ENCODE measurements around the gene ITGA5.

The ITGA5 gene

DNA sequence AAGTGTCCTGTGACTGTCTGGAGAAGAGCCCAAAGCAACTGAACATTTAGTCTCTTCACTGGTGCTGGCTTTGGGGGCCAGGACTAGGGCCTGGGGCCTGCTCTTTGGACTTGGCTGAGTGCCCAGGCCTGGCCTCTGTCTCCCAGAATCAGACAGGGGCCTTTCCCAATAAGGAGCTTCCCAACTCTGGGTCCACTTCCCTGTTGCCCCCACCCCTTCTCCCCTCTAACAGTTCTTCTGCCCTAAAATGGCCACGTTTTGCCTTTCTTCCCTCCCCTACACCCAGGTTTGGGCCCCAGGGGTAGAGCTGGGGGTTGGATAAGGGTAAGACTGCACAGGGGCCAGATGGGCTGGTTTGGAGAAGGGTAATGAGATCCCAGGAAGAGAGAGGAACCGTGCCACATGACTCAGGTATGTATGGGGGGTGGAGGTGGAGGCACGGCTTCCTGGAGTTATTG, 10.0 kb upstream of the ITGA5 start:
- DNase-seq: no peak

DNA sequence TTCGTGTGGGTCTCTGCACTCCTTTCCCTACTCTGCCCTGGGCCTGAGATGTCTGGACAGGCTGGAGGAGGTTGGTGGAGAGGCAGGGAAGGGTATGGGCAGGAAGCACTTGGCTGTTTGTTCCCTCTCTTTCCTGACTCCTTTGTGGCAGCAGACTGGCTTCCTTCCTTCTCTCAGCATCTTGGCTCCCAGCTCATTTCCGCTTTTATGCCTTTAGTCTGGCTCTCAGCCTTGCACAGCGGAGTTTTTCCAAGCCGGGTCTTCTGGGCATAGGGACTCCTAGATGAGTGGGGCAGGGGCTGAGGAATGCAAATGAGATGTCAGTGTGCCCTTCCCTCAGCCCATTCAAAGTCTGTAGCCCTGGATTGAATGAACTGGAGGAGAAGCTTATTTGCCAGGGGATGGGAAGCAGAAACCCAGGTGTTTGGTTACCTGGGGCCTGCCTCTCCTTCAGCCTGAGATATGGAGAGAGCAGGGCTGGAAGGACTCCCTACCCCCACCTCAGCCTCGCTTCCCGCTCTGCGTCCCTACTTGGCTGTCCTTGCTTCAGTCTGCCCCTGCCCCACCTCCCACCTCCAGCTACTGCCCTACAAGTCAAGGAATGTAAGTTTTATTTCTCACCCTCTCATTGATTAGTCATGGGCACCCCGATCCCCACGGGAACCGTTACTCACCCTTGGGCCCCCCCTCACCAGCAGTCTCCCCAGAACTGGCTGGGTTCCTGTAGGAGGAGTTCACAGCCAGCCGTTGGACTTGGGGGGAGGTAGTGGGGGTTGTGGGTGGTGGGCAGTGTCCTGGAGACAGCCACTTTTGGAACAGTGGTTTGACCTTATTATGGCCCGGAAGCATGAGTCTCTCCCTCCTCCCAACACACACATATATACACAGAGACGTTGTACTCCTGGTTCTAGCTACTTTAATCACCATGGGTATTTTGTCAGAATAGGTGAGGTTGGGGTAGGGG, 9.3 kb upstream of the ITGA5 start:
- DNase-seq: no peak

DNA sequence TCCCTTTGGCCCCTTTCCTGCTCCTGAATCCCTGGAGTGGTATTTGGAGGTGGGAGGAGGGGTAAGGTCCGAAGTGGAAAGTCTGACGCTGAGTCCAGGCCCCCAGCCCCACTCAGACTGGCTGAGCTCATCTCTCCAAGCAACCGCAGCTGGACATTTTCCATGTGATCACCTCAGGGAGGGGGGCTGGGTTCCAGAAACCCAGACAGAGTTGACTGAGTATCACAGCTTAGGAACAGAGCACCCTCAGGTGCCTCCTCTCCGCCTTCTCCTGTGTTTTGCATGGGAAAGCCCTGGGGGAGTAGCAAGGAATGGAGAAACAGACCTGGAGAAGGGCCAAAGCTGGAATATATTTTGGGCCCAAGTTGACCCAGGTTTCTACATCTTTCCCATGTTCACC, 8.0 kb upstream of the ITGA5 start:
- DNase-seq: no peak

DNA sequence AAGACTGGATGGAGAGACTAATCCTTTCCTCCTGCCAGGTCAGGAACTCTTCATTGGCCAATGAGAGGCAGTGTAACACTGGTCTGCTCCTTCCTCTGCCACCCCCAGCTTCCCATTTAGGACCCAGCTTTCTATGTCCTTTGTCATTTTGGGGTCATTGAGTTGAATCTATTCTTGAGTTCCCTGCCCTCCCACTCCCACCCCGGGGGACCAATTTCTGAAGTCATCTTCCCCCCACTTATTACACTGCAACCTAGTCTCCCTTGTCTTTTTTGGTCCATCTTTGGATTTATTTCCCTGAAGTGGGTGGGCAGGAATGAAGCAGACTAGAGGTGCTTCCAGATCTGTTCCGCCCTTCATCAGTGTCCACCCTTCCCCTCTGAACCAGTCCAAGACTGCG, 7.6 kb upstream of the ITGA5 start:
- no peak for DNase-seq

DNA sequence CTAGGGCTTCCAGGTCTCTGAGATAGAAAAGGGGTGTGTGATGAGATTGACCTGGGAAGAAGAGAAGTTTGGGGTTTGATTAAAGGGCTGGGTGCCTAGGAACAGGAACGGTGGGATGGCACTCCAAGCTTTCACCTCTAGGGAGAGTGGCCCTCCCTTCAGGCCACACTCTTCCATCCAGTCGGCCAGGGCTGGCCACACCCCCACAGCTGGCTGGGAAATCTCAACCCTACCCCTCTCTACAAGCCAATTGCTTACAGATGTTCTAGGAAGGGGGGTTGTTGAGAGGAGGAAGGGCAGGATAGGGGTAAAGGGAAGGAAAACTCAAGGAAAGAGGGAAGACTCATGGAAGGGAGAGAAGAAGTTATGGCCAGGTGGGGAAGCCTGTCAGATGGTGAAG, 6.6 kb upstream of the ITGA5 start:
- DNase-seq: no peak

DNA sequence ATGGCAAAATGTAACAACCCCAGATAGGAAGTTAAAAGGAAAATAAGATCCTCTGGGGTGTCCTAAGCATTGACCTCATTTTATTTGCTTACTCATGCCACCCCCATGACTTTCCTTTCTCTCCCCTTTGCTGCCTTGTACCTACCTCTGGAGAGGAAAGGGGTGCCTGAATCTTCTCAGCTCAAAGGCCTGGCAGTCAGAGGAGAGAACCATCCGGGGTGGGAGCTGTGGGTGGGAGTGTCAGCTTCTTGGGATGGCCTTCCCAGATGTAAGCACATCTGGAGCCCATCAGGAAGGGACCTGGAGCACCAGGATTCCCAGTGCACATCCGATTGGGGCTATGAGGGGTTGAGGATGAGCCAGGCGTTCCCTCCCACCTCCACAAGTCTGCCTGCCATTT, 5.2 kb upstream of the ITGA5 start:
- no peak for DNase-seq

DNA sequence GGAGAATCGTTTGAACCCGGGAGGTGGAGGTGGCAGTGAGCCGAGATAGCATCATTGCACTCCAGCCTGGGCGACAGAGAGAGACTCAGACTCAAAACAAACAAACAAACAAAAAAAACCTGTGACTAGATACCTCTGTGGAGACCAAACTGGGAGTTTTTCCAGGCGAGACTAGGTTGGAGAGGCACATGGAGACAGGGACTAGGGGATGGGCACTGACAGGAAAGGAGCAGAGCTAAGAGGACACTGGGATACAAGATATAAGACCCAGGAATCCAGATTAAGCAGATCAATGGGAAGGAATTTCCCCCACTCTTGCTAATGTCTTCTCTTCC, 4.7 kb upstream of the ITGA5 start:
- no peak for DNase-seq

DNA sequence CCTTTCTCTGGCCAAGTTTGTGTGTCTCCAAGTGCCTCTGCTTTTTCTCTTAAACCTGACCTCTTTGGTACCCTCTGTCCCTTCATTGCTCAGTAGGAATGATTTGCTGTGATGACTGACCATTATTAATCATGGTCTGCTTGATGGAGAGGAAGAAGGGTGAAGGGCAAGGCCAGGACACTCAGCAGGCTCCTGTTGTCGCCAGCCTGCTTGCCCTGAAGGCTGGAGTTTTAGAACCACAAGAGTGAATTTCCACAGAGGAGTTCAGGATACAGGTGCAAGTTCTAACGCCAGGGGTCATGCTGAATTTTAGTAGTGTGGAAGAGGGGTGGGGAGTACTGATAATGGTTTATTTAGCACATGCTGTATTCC, 2.8 kb upstream of the ITGA5 start:
- DNase-seq: no peak

DNA sequence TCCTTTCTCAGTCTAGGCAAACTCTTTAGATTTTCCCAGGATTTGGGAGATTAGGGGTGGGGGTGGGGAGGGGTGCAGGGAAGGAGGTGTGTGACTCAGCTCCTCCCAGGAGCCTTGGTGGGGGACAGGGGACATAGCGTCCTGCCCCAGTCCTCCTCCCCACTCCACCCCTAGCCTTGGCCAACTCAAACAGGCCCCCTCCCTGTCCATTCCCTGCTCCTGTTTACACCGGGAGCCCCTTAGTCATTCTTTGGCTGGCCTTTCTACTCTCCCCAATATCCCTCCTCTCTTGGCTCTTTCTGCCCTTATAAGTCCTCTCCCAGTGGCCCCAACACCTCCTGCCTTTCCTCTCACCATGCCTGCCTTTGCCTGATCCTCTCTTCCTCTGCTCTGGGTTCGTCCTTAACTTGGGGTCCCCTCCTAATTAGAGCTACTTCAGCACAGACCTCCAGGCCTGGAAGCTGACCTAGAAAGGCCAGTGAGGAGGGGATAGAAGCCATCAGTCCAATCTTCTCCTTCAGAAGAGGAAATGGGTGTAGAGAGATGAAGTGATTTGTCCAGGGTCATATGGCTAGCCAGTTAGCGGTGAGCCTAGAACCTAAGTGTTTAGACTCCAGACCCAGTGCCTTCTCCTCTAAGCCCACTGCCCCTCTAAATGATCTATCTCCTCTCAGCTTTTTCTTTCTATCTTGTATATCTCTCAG, 2.3 kb upstream of the ITGA5 start:
- DNase-seq: no peak

DNA sequence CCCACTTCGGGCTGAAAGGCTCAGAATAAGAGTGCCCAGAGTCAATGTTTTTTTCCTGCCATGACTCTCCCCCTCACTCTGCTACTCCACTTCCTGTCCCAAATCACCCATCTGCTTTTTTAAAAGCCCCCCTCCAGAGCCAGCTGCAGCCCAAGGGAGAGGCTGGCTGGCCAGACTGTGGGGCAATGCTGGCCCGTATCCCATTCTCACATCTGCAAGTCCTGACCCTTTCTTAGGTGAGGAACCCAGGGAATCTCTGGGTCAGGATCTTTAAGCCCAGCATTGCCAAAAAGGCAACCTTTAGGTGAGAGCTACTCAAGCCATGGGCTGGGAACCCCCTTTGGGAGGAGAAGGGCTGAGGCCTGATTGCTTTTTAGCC, 1.7 kb upstream of the ITGA5 start:
- no peak for DNase-seq

DNA sequence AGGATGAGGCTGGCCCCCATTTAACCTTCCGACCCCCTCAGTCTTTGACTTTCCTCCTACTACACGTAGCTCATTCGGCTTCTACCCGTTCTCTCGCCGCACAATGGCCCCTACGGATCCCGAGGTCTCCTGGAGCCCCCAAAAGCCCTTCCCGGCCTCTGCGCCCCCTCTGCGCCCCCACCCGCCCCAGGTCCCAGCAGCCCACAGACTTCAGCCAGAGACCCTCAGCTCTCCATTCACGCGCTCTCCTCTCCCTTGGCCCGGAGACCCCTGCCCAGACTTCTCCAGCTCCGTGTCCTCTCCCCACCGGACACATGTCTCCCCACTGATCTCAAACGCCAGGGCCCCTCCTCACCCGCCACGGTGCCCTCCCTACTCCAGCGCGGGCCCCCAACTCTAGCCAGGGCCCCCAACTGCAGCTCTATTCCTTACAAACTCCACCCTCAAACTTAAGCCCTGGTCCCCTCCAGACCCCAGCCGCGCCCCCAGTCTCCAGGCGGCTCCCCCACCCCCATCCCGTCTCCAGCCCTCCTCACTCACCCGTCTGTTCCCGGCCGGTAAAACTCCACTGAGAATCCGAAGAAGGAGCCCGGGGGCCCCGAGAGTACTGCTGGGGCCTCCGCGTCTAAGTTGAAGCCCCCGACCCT, 502 bp downstream of the ITGA5 start:
- no peak for DNase-seq

DNA sequence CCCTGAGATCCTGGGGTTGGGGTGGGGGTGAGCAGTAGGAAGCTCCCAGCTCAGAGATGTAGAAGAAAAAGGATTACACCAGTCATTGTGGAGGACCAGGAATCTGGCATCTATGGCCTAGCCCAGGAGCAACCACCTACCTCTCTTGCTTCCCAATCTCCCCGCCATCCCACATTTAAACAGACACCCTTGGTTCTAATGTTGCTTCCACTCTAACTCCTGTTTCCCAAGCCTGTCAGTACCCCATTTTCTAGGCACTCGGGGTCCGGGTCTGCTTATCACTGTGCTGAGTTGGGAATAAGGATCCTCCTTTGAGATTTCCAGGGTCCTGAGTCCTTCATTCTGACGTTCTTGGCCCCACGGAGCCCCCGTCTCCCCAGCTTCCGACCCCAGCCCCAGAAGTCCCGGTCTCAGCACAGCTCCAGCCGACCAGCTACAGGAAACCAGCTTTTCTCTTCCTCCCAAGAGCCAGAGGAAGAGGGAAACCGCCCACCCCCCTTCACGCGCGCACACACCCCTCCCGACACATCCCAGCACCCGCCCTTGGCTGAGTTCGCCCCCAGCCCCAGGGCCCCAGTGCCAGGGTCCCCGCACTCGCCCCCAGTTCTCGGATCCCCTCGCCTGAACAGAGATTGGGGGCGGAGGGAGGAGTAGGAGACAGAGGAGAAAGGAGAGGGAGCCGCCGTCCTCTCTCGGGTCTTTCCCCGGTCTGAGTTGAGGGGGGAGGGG, 1.2 kb downstream of the ITGA5 start:
- no peak for DNase-seq

DNA sequence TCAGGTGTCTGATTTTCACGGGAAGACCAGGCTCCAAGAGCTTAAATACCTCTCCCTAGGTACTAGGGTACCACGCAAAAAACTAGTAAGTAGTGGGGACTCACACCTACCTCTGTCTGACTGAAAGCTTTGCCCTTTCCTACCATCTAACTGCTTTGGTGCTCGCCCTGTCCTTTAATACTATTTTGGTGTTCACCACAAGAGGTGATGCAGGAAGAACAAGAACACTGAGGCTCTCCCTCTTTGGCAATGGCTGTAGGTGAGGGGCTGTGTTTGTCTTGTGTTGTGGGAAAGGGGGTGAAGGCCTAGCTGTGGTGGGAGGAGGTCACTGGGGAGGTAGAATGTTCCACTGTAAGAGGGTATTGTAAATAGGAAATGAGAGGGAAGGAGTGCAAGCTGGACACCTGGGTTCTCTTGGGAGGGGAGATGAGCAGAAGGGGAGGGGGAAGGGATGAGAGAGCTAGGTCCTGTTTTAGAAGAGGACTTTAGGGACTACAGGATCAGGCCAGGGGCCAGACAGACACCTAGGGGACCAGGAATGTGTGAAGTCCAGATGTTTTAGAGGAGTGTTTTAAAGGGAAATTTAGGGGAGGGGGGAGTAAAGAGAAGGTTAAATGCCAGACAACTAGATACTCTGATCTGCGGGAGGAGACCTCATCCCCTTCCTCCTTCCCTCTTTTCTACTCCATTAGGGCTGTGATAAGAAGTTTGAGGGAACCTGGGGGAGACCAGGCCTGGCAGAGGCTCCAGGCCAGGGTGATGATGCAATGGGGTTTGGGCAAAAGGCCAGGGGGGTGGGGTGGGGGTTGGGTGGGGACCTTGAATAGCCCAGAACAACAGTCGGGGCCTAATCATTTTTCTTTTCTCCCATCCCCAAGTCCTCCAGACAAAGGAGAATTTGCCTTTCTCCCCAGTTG, 2.1 kb downstream of the ITGA5 start:
- DNase-seq: no peak

DNA sequence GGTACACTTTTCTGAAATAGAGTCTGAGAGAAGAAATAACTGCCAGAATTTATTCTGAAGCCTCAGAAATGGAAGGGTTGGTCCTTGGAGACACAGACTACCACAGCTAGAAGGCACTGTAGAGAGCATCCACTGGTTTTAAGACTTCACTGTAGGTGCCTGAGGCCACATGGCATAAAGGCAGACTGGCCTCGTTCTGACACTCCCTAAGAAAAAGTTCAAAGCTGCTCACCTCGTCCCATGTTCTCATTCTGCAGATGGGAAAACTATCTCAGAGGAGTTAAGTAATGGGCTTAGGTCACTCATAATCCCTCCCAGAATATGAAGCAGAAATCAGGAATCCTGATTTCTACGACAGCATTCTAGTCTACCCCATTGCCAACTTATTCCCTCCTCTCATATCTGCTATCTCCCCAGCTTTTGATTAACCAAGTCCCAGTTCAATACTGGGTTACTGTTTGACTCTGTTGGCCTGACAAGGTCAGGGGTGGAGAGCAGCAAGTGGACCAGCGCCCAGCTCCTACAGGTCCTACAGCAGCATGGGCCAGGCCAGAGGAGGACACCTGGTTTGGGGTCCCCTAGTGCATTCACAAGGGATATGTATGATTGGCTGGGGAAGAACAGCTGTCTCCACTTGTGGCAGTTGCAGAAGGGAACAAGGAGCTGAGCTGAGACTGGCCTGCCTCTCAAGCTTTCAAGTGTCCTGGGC, 3.7 kb downstream of the ITGA5 start:
- no peak for DNase-seq

DNA sequence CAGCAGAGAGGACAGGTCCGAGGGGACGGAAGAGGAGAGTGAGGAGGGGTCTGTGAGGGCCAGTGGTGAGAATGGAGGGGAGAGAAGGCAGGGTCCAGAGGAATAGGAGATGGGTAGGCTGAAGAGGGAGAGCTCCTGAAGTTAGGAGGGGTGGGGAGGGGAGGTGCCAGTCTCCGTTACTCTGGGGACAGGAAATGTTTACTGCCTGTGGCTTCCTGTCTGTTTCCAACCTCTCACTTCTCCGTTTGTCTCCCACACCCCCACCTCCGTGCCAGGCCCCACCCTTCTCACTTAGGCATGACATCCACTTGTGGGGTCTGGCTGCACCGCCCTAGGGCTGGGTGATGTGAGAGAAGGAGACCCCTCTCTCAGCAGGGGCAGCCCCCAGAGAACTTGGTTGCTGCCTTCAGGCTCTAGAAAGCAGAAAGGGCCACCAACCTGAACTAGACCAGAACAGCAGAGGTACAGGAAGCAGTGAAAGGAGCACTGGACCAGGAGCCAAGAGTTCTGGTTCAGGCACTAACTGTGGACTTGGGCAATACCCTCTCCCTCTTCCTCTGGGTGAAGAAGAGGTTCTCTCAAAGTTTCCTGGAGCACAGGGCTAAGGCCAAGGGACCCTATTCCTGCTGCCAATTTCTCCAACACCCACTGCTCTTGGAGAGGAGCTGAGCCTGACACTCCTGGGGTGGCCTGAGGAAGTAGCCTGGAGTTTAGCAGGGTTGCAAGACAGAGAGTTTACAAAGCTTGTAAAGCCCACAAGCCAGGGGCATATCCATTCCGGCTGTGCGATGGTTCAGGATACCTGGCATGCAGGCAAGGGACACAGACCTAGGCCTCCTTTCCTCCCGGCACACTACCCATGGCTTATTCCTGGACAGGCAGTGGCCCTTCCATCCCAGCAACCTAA, 5.5 kb downstream of the ITGA5 start:
- DNase-seq: peak; percentile 77

DNA sequence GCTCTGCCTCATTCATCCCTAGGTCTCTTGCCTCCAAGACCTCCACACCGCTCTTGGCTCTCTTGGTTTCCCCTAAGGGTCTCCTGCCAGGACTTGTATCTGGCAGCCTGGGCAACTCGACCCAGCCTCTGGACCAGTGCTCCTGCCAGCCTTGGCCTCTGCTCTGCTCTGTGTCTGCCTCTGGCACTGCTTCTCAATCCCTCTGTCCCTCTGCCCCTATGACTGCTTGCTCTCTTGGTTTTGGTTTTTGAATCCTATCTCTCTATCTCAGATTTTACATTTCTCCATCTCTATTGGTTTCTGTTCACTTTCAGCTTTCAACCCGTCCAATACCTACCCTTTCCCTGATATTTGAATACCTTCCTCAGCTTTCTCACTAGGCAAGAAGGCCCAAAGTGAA, 6.3 kb downstream of the ITGA5 start:
- DNase-seq: no peak

DNA sequence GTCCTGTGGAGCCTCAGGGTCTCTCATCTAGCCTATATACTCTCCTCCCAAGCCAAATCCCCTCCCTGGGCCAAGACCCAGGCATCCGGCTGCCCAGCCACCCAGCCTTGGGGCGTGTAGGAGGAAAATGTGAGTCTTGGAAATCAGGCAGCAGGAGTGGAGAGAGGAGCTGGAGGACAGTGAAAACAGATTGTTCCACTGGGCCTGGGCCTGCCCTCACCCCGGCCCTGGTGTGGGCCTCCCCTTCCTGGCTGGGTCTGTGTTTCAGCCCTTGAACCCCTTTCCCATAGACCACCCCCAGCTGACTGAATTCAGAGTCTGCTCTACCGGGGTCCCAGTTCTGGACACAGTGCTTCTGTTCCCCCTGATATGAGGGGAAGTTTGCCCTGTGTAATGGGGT, 6.7 kb downstream of the ITGA5 start:
- DNase-seq: no peak

DNA sequence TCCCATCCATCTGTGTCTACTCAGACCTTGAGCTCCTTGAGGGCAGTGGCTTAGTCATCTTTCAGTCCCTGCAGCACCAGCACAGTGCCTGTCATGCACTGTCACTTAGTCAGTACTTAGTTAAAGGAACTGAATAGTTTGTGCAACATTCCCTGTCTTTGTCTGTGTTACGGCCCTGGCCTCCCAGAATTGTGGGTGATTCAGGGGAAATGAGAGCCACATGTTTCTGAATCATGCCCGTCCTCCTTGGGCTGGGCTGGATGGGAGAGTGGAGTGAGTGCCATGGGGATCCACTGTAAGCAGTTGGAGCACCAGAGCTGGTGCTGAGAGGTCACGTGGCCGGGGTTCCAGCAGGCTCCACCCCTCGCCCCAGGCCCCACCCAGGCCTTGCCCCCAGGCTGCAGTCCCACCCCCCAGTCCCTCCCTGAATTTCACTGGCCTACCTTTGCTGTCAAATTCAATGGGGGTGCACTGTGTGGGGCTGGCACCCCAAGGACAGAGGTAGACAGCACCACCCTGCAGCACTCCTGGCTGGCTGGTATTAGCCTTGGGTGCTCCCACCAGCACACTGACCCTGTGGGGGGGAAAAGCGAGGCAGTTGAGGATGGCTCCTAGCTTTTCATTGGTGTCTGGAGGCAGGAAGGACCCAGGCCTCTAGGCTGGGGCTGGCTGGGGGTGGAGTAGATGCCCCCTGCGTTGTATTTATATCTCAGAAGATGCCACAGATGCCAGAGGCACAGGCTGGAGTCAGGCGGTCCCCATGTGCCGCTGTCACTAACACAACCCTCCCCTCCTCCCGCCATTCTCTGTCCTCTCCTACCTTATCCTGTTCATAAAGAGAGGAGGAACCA, 7.5 kb downstream of the ITGA5 start:
- peak; percentile 60 for DNase-seq

DNA sequence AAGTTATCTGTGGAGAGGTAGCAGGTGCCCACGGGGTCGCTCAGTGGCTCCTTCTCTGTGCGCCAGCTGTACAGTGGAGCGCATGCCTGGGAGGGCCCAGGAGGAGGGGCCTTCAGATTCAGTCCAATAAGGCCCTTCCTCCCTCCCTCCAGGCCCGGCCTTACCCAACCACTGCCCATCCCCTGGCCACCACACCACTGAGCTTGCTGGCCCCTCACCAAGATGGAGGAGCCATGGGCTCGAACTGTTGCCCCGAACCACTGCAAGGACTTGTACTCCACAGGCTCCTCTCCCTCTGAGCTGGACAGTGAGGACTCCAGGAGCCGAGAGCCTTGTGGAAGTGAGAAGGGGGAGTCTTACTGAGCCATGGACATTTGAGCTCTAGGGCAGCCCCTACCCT, 9.8 kb downstream of the ITGA5 start:
- no peak for DNase-seq
